ENCODE measurements around the gene DLX6.

- no peak for TF ChIP-seq POLR2A (IDR thresholded peaks at IDR 0.05)
- no peak for TF ChIP-seq CTCF (IDR thresholded peaks at IDR 0.05)
Observed at GRCh38 chr7:97007583-97007861, 2.2 kb downstream of the DLX6 start.

Measured in lower leg skin (tissue), 3 donors.